GM19099 (cell line): Measurements from ENCODE around the gene CIZ1.

Experiments used
- POLR2A ChIP-seq: IDR thresholded peaks from 3 replicates; pipeline ENCODE4 v1.6.1; 2011; ENCODE audit warnings: low read depth; ENCODE audit not compliant: insufficient read length; ENCODE audit errors: extremely low read depth

Gene CIZ1

GRCh38 chr9:128149951-128150593 is 41.3 kb downstream of the CIZ1 start:
- TF ChIP-seq POLR2A, result no peak

GRCh38 chr9:128149001-128149701 is 42.2 kb downstream of the CIZ1 start, which contains the start of gene LCN2:
Gene LCN2, plus strand, starts transcription at chr9:128149453. Its CDS starts 73 bp downstream, at chr9:128149526.
- TF ChIP-seq POLR2A, result no peak

- TF ChIP-seq POLR2A, result no peak
Measured at GRCh38 chr9:128148509-128149000, 42.8 kb downstream of the CIZ1 start.

GRCh38 chr9:128146591-128147120 is 44.7 kb downstream of the CIZ1 start:
- no peak for TF ChIP-seq POLR2A

GRCh38 chr9:128145951-128146351 is 45.4 kb downstream of the CIZ1 start:
- no peak for TF ChIP-seq POLR2A

GRCh38 chr9:128145536-128145935 is 45.8 kb downstream of the CIZ1 start:
- no peak for TF ChIP-seq POLR2A

- no peak for TF ChIP-seq POLR2A
Measured at GRCh38 chr9:128144239-128145181, 46.9 kb downstream of the CIZ1 start.

GRCh38 chr9:128143525-128144238 is 47.7 kb downstream of the CIZ1 start:
- TF ChIP-seq POLR2A, result no peak

- no peak for TF ChIP-seq POLR2A
Measured at GRCh38 chr9:128142596-128142995, 48.8 kb downstream of the CIZ1 start.

- TF ChIP-seq POLR2A, result no peak
Measured at GRCh38 chr9:128142061-128142460, 49.3 kb downstream of the CIZ1 start.

GRCh38 chr9:128141604-128142003 is 49.8 kb downstream of the CIZ1 start:
- no peak for TF ChIP-seq POLR2A

- TF ChIP-seq POLR2A, result no peak
Measured at GRCh38 chr9:128139621-128140020, 51.8 kb downstream of the CIZ1 start.

- TF ChIP-seq POLR2A, result no peak
Measured at GRCh38 chr9:128138001-128138400, 53.4 kb downstream of the CIZ1 start.
